Neutrophil (primary cell): Measurements from ENCODE around the gene PI4K2B.
"Not testable (repeated sequence)": the region's sequence is repeated elsewhere in the genome, so short reads cannot be mapped to it uniquely, and the experiment has no call there.

Source experiments
- H3K27ac ChIP-seq: fragments of 200-600 bp; sonication (generic); 2 replicates; pipeline ENCODE4 v1.5.1; 2016; ENCODE audit warnings: mild to moderate bottlenecking, moderate library complexity
- H3K27me3 ChIP-seq: fragments of 200-600 bp; sonication (generic); 2 replicates; pipeline ENCODE4 v1.6.0; 2016; ENCODE audit warnings: mild to moderate bottlenecking
- H3K36me3 ChIP-seq: fragments of 200-600 bp; sonication (generic); 2 replicates; pipeline ENCODE4 v1.5.1; 2017
- H3K4me1 ChIP-seq, 2 experiments: fragments of 200-600 bp in 1 of 2; sonication (generic) in 1 of 2; 1 replicate in 1 of 2; 2 replicates in 1 of 2; pipeline versions ENCODE4 v1.5.1 to v1.6.1; 2013 to 2016; ENCODE audit warnings: low read depth in 1 of 2, low read length in 1 of 2, mild to moderate bottlenecking in 1 of 2, moderate library complexity in 1 of 2; ENCODE audit not compliant: control insufficient read depth in 1 of 2, insufficient read depth in 1 of 2
- H3K4me3 ChIP-seq, 2 experiments: fragments of 200-600 bp in 1 of 2; sonication (generic) in 1 of 2; 1 replicate in 1 of 2; 2 replicates in 1 of 2; pipeline ENCODE4 v1.5.1; 2013 to 2016; ENCODE audit warnings: low read depth in 1 of 2, low read length in 1 of 2, mild to moderate bottlenecking in 1 of 2, moderate library complexity in 1 of 2
- H3K9me3 ChIP-seq: fragments of 200-600 bp; sonication (generic); 2 replicates; pipeline ENCODE4 v1.5.1; 2016
- CTCF ChIP-seq: fragments of 200-600 bp; sonication (generic); IDR thresholded peaks from 2 replicates; pipeline ENCODE4 v1.5.1; 2016; ENCODE audit warnings: antibody characterized with exemption

Gene PI4K2B

GRCh38 chr4:25209702-25210101 is 24.1 kb upstream of the PI4K2B start:
- Histone ChIP-seq H3K4me3 (no peak overlapping the region), H3K27ac (no peak overlapping the region), H3K27me3 (no peaks in the 10 kb centered on the region), H3K4me1 (no peaks in the 10 kb centered on the region), H3K36me3 (no peaks in the 10 kb centered on the region), H3K9me3 (no peaks in the 10 kb centered on the region)
- TF ChIP-seq CTCF = no peak

GRCh38 chr4:25211721-25212120 is 22.1 kb upstream of the PI4K2B start:
- H3K36me3 ChIP-seq = no peaks in the 10 kb centered on the region
- no peak overlapping the region for H3K27ac ChIP-seq
- no peaks in the 10 kb centered on the region for H3K4me1 ChIP-seq
- no peak overlapping the region for H3K4me3 ChIP-seq
- no peaks in the 10 kb centered on the region for H3K27me3 ChIP-seq
- TF ChIP-seq CTCF = no peak
- H3K9me3 ChIP-seq = no peaks in the 10 kb centered on the region

- Histone ChIP-seq H3K4me1 (no peaks in the 10 kb centered on the region), H3K27me3 (no peaks in the 10 kb centered on the region), H3K27ac (no peak overlapping the region), H3K4me3 (no peak overlapping the region), H3K9me3 (no peaks in the 10 kb centered on the region), H3K36me3 (no peaks in the 10 kb centered on the region)
- TF ChIP-seq CTCF = no peak
Measured at GRCh38 chr4:25212822-25213221, 21.0 kb upstream of the PI4K2B start.

GRCh38 chr4:25213347-25213979 is 20.4 kb upstream of the PI4K2B start:
- H3K27ac ChIP-seq = no peak overlapping the region
- H3K4me3 ChIP-seq = no peak overlapping the region
- H3K4me1 ChIP-seq = no peaks in the 10 kb centered on the region
- TF ChIP-seq CTCF = no peak
- no peaks in the 10 kb centered on the region for H3K27me3 ChIP-seq
- H3K36me3 ChIP-seq = no peaks in the 10 kb centered on the region
- H3K9me3 ChIP-seq = no peaks in the 10 kb centered on the region

GRCh38 chr4:25214750-25215149 is 19.1 kb upstream of the PI4K2B start:
- not testable (repeated sequence) for H3K36me3 ChIP-seq, H3K4me1 ChIP-seq, H3K27me3 ChIP-seq, H3K9me3 ChIP-seq, H3K27ac ChIP-seq, H3K4me3 ChIP-seq

GRCh38 chr4:25215511-25215910 is 18.3 kb upstream of the PI4K2B start:
- no peak for TF ChIP-seq CTCF
- no peaks in the 10 kb centered on the region for H3K36me3 ChIP-seq
- H3K4me1 ChIP-seq = no peaks in the 10 kb centered on the region
- H3K4me3 ChIP-seq = no peak overlapping the region
- no peak overlapping the region for H3K27ac ChIP-seq
- no peaks in the 10 kb centered on the region for H3K27me3 ChIP-seq
- H3K9me3 ChIP-seq = peaks cover 3% of the 10 kb centered on the region
